ENCODE data around the gene TCF4.

TCF4 gene

DNA sequence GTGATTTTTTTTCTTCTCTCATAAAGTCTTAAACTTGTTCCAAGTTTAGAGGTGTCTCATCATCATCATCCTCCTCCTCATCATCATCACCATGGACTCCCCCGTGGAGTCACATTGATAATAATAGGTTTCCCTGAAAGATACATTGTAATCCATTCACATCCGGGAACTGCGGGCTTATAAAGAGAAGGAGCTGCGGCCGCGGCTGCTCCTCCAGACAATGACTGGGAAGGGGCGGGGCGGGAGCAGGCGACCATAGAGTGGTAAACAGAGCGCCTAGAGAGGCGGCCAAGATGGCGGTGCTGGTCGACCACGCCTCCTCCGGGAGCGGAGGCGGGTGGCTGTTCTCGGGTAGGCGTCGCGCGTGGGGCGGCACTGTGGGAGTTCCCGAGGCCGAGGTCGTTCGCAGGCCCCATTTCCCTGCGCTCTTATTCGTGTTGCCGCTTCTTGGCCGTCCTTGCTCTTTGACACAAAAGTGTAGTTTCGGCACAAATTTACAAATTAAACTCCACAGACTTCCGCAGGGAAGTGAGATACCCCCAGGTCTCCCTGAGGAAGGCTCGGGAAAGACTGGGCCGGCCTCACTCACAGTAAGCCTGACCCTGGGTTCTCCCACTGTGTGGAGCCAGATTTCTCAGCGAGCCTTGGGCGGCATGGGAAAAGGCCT is 1.8 kb upstream of the TCF4 start (continued):
- TF ChIP-seq SALL2 (tag by site-specific recombination; IDR thresholded peaks at IDR 0.05; ENCODE audit: borderline replicate concordance) (no peak), MEIS1 (CRISPR knock-in tag; IDR thresholded peaks at IDR 0.05; ENCODE audit: borderline replicate concordance) (no peak), GFI1B (tag by site-specific recombination; IDR thresholded peaks at IDR 0.05) (no peak), ZNF544 (tag by site-specific recombination; IDR thresholded peaks at IDR 0.05) (no peak), GLIS1 (tag by site-specific recombination; IDR thresholded peaks at IDR 0.05) (peak; percentile 58), ZBTB20 (tag by site-specific recombination; IDR thresholded peaks at IDR 0.05) (peak; percentile 18; the same call in 1 of the 2 replicates), ZNF560 (tag by site-specific recombination; IDR thresholded peaks at IDR 0.05; ENCODE audit: borderline replicate concordance) (no peak), OSR2 (tag by site-specific recombination; IDR thresholded peaks at IDR 0.05) (peak; percentile 42; the same call in 1 of the 2 replicates), ZNF2 (tag by site-specific recombination; IDR thresholded peaks at IDR 0.05) (no peak; the same call in 1 of the 2 replicates), ZNF214 (tag by site-specific recombination; IDR thresholded peaks at IDR 0.05; ENCODE audit: borderline replicate concordance) (no peak), ZBTB17 (tag by site-specific recombination; IDR thresholded peaks at IDR 0.05) (peak; percentile 36), ZNF621 (tag by site-specific recombination; IDR thresholded peaks at IDR 0.05) (no peak), KLF10 (tag by site-specific recombination; IDR thresholded peaks at IDR 0.05) (peak; percentile 58; the same call in 1 of the 2 replicates), ZBTB1 (tag by site-specific recombination; IDR thresholded peaks at IDR 0.05) (no peak), IKZF3 (tag by site-specific recombination; IDR thresholded peaks at IDR 0.05) (peak; percentile 91), ZNF777 (tag by site-specific recombination; IDR thresholded peaks at IDR 0.05; ENCODE audit: borderline replicate concordance) (no peak), ZNF561 (tag by site-specific recombination; IDR thresholded peaks at IDR 0.05; ENCODE audit: borderline replicate concordance) (peak; percentile 38; the same call in 1 of the 2 replicates)
- TF ChIP-seq, protein P1, sequence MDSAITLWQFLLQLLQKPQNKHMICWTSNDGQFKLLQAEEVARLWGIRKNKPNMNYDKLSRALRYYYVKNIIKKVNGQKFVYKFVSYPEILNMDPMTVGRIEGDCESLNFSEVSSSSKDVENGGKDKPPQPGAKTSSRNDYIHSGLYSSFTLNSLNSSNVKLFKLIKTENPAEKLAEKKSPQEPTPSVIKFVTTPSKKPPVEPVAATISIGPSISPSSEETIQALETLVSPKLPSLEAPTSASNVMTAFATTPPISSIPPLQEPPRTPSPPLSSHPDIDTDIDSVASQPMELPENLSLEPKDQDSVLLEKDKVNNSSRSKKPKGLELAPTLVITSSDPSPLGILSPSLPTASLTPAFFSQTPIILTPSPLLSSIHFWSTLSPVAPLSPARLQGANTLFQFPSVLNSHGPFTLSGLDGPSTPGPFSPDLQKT (IDR thresholded peaks at IDR 0.05; ENCODE audit: borderline replicate concordance, low read depth, low read length): no peak
- TF ChIP-seq, protein P2, sequence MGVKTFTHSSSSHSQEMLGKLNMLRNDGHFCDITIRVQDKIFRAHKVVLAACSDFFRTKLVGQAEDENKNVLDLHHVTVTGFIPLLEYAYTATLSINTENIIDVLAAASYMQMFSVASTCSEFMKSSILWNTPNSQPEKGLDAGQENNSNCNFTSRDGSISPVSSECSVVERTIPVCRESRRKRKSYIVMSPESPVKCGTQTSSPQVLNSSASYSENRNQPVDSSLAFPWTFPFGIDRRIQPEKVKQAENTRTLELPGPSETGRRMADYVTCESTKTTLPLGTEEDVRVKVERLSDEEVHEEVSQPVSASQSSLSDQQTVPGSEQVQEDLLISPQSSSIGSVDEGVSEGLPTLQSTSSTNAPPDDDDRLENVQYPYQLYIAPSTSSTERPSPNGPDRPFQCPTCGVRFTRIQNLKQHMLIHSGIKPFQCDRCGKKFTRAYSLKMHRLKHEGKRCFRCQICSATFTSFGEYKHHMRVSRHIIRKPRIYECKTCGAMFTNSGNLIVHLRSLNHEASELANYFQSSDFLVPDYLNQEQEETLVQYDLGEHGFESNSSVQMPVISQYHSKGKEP (tag by site-specific recombination; IDR thresholded peaks at IDR 0.05): no peak
- TF ChIP-seq, protein P3, sequence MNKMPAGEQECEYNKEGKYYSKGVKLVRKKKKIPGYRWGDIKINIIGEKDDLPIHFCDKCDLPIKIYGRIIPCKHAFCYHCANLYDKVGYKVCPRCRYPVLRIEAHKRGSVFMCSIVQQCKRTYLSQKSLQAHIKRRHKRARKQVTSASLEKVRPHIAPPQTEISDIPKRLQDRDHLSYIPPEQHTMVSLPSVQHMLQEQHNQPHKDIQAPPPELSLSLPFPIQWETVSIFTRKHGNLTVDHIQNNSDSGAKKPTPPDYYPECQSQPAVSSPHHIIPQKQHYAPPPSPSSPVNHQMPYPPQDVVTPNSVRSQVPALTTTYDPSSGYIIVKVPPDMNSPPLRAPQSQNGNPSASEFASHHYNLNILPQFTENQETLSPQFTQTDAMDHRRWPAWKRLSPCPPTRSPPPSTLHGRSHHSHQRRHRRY (tag by site-specific recombination; IDR thresholded peaks at IDR 0.05): no peak
- TF ChIP-seq, protein P4, sequence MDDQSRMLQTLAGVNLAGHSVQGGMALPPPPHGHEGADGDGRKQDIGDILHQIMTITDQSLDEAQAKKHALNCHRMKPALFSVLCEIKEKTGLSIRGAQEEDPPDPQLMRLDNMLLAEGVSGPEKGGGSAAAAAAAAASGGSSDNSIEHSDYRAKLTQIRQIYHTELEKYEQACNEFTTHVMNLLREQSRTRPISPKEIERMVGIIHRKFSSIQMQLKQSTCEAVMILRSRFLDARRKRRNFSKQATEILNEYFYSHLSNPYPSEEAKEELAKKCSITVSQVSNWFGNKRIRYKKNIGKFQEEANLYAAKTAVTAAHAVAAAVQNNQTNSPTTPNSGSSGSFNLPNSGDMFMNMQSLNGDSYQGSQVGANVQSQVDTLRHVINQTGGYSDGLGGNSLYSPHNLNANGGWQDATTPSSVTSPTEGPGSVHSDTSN (CRISPR knock-in tag; IDR thresholded peaks at IDR 0.05): no peak
- TF ChIP-seq, protein P5, sequence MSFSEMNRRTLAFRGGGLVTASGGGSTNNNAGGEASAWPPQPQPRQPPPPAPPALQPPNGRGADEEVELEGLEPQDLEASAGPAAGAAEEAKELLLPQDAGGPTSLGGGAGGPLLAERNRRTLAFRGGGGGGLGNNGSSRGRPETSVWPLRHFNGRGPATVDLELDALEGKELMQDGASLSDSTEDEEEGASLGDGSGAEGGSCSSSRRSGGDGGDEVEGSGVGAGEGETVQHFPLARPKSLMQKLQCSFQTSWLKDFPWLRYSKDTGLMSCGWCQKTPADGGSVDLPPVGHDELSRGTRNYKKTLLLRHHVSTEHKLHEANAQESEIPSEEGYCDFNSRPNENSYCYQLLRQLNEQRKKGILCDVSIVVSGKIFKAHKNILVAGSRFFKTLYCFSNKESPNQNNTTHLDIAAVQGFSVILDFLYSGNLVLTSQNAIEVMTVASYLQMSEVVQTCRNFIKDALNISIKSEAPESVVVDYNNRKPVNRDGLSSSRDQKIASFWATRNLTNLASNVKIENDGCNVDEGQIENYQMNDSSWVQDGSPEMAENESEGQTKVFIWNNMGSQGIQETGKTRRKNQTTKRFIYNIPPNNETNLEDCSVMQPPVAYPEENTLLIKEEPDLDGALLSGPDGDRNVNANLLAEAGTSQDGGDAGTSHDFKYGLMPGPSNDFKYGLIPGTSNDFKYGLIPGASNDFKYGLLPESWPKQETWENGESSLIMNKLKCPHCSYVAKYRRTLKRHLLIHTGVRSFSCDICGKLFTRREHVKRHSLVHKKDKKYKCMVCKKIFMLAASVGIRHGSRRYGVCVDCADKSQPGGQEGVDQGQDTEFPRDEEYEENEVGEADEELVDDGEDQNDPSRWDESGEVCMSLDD (tag by site-specific recombination; IDR thresholded peaks at IDR 0.05): peak; percentile 54; the same call in 1 of the 2 replicates
- TF ChIP-seq, protein P6, sequence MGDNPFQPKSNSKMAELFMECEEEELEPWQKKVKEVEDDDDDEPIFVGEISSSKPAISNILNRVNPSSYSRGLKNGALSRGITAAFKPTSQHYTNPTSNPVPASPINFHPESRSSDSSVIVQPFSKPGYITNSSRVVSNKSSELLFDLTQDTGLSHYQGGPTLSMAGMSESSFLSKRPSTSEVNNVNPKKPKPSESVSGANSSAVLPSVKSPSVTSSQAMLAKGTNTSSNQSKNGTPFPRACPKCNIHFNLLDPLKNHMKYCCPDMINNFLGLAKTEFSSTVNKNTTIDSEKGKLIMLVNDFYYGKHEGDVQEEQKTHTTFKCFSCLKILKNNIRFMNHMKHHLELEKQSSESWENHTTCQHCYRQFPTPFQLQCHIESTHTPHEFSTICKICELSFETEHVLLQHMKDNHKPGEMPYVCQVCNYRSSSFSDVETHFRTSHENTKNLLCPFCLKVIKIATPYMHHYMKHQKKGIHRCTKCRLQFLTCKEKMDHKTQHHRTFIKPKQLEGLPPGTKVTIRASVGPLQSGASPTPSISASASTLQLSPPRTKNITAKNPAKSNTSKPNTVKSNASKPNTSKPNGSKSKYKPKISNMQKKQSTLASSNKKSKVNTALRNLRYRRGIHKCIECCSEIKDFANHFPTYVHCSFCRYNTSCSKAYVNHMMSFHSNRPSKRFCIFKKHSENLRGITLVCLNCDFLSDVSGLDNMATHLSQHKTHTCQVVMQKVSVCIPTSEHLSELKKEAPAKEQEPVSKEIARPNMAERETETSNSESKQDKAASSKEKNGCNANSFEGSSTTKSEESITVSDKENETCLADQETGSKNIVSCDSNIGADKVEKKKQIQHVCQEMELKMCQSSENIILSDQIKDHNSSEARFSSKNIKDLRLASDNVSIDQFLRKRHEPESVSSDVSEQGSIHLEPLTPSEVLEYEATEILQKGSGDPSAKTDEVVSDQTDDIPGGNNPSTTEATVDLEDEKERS (tag by site-specific recombination; IDR thresholded peaks at IDR 0.05): 0 out of 2 replicates have a peak, but pooled peaks have one; percentile 60
- TF ChIP-seq, protein P7, sequence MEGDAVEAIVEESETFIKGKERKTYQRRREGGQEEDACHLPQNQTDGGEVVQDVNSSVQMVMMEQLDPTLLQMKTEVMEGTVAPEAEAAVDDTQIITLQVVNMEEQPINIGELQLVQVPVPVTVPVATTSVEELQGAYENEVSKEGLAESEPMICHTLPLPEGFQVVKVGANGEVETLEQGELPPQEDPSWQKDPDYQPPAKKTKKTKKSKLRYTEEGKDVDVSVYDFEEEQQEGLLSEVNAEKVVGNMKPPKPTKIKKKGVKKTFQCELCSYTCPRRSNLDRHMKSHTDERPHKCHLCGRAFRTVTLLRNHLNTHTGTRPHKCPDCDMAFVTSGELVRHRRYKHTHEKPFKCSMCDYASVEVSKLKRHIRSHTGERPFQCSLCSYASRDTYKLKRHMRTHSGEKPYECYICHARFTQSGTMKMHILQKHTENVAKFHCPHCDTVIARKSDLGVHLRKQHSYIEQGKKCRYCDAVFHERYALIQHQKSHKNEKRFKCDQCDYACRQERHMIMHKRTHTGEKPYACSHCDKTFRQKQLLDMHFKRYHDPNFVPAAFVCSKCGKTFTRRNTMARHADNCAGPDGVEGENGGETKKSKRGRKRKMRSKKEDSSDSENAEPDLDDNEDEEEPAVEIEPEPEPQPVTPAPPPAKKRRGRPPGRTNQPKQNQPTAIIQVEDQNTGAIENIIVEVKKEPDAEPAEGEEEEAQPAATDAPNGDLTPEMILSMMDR (tag by site-specific recombination; IDR thresholded peaks at IDR 0.05): peak; percentile 56; the same call in 1 of the 2 replicates
